Daoy (cell line): Measurements from ENCODE around the gene NFKB1. TPM values are rescaled to one million over a fixed set of nuclear protein-coding genes. Genes with fewer than 3 reads are reported as not detected.

Source experiments
- DNase-seq: peaks from one replicate; pipeline ENCODE4 v3.0.0-alpha.2; 2015; ENCODE audit warnings: low read depth
- total RNA-seq: library from RNA; depleted of rRNA; stranded (reverse); fragments of >200 nt; shearing (Covaris generic); gene quantifications from 2 replicates; pipeline ENCODE4 v1.2.3, GENCODE V29; 2014

Gene NFKB1
- total RNA-seq, 1 experiment from 2014 or later: 21.5 TPM

- peak; percentile 7 for DNase-seq
Observed at GRCh38 chr4:102500352-102500695, 835 bp upstream of the NFKB1 start.

GRCh38 chr4:102501447-102501696 lies 213 bp downstream of the NFKB1 start:
- DNase-seq: no peak

- DNase-seq: no peak
Observed at GRCh38 chr4:102502543-102502818, 1.3 kb downstream of the NFKB1 start.

DNA sequence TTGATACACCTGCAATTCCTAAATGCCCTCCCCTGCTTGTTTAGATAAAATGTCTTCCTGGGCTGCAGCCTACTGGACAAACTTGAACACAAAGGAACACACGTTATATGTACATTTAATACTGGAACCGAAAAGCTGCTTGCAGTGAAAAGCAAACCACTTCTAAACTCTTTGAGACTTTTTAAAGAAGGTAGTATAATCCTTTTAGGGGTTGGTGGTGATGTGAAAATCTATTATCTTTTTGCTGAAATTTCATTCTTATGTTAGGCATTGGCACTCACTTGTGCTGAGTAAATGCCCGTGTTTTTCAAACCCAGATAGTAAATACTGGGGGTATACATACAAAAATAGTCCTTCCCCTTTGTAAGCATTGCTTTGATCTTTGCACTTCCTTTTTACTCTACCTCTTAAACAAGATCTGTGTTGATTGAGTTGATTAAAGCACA lies 2.2 kb downstream of the NFKB1 start:
- no peak for DNase-seq

GRCh38 chr4:102503831-102504786 lies 3.0 kb downstream of the NFKB1 start:
- DNase-seq: no peak

DNA sequence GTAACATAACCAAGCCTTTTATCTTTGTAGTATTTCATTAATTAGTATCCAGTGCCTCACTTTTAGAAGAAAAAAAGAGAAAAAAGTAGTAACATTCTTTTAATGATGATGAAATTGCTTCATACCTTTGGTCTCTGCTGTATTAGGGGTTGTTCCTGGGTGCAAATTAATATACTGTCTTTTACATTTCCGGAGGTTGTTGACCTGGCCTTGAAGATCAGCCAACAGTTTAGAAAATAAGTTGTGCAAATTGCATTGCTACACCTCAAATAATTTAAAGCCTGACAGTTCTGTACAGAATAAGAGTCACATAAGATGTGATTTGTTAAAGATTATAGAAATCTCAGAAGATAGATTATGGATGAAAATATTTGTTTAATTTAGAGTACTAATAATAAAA lies 3.8 kb downstream of the NFKB1 start:
- DNase-seq: no peak

- no peak for DNase-seq
Observed at GRCh38 chr4:102505708-102506107, 4.5 kb downstream of the NFKB1 start.

DNA sequence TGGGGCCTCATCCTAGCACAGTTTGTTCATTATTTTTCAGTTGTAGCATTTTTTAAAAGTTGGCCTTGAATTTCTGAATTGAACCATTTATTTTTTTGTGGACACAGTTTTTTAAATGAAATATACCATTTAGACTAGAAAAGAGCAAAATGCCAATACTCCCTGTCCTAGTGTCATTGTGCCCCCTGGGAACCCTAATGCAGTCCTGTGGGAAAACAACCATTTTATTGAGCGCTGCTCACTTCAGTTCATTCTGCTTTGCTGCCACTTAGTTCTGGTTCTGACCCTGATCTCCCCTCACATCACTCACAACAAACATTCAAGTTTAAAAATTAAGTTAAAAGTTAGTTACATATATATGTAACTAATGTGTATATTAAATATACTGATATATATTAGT lies 5.4 kb downstream of the NFKB1 start:
- no peak for DNase-seq

- no peak for DNase-seq
Observed at GRCh38 chr4:102511830-102512605, 10.9 kb downstream of the NFKB1 start.

DNA sequence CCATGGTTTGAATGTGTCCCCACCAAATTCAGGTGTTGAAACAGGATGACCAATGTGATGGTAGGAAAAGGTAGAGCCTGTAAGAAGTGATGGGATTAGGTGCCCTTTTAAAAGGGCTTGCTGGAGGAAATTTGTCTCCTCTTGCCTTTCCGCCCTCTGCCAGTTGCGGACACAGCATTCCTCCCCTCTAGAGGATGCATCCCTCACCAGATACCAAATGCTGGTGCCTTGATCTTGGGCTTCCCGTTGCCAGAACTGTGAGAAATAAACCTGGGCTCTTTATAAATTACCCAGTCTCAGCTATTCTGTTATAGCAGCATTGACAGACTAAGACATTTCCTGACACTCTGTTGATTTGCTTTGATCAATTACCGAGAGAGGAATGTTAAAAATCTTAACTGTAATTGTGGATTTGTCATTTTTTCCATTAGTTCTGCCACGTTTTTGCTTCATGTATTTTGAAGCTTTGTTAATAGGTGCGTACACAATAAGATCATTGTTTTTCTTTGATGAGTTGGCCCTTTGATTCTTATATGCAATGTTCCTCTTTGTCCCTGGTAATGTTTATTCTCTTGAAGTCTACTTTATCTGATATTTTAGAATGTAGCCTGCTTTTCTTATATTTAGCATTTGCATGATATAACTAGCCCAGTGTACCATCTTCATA lies 13.3 kb downstream of the NFKB1 start:
- no peak for DNase-seq

- DNase-seq: no peak
Observed at GRCh38 chr4:102517753-102518152, 16.6 kb downstream of the NFKB1 start.

- DNase-seq: no peak
Observed at GRCh38 chr4:102518703-102519131, 17.6 kb downstream of the NFKB1 start.

GRCh38 chr4:102519925-102520324 lies 18.8 kb downstream of the NFKB1 start:
- no peak for DNase-seq

DNA sequence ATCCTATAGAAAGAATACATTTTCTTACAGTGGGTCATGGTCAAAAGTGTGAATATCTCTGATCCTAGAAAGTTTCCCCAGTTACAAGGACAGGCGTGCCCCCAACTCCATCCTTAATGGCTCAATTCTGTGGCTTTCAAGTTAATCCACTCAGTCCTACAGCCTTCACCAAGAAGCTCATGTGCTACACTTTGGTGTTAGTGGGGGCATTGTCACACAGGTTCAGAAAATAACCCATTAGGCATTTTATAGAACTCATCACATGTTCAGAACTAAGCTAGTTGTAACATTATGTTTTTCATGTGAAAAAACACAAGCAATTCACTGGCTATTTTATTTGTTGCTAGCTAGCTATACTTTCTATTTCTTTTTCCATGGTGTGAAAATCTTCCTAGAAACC lies 20.4 kb downstream of the NFKB1 start:
- no peak for DNase-seq

DNA sequence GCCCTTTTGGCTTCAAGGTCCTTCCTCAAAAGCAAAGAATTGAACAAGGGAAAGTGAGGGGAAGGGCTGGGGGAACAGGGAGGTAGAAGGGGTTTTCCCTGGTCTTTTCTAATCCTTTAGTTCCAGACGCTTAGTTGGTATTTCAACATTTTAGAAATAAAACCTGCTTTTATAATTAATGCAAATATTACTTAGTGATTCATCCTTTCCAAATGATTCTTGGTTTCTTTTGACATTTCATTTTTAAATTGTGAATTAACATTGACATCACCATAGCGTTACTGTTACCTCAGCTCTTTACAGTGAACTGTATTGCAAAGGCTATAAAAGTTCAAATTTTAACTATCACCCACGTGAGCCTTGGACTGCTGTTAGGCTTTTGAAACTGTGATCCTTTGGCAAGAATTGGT lies 20.9 kb downstream of the NFKB1 start:
- no peak for DNase-seq

DNA sequence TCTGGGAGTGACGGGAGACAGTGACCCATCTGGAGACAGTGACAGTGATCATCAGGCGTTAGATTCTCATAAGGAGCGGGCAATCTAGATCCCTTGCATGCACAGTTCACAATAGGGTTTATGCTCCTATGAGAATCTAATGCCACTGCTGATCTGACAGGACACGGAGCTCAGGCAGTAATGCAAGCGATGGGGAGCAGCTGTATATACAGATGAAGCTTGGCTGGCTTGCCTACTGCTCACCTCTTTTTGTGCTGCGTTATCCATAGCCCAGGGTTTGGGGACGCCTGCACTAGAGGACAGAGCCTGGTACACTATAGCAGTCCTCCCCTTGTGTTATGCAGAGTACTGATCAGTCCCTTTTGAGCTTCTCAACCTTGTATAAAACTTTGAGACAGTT lies 23.5 kb downstream of the NFKB1 start:
- no peak for DNase-seq

DNA sequence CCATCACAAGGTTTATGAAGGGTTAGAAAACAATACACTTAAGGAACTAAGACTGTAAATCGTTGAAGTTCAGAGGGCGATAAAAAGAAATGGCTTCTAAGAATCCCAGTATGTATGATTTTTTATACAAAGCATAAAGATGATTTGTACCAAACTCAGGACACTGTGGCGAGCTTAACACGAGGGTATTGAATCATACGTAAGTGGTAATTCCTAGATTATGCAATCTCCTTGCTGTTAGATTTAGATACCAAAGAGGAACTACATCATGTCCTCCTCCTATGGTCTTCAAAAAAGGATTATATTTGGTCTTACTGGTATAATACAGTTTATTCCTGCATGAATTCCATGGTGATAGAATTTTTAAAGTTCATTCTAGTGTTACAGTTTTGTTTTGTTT lies 23.9 kb downstream of the NFKB1 start:
- no peak for DNase-seq

- no peak for DNase-seq
Observed at GRCh38 chr4:102525504-102525903, 24.3 kb downstream of the NFKB1 start.

DNA sequence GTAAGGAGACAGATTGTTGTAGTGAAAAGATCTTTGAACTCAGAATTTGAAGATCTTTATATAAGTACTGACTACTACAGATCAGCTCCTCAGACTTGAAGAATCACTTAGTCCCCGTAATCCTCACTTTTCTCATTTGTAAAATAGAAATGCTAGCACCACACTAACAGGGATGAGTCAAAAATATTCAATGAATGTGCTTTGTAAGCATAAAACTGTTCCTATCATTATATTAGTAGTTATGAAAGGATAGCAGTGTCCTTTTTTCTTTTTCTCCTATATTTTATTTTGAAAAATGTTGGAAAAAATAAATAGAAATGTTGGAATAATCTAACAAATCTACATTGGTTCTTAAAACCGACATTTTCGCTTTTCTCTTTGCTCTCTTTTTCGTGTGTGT lies 25.4 kb downstream of the NFKB1 start:
- no peak for DNase-seq

GRCh38 chr4:102527695-102528283 lies 26.6 kb downstream of the NFKB1 start:
- no peak for DNase-seq

DNA sequence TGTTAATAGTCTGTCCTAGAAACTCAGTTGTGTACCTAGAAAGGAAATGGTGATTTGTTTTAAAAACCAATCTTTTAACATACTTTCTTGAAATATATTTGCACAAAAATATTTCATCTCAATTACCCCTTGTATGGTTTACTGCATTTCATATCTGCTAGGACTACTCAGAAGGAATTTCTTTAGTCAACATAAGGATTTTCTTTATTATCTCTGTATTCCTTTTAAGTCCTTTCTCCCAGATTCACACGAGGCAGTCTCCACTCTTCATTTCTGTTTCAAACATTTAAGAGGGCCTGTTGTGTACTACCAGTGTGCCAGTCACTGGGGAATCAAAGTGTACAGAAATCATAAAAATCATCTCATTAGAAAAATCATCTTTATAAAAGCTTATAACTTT lies 28.8 kb downstream of the NFKB1 start:
- DNase-seq: no peak

- no peak for DNase-seq
Observed at GRCh38 chr4:102530986-102531385, 29.8 kb downstream of the NFKB1 start.

GRCh38 chr4:102531462-102531861 lies 30.3 kb downstream of the NFKB1 start:
- DNase-seq: no peak
